ENCODE results near the gene TPM1. TPM values are rescaled to one million over a fixed set of nuclear protein-coding genes. Genes with fewer than 3 reads are reported as not detected.

The TPM1 gene
- total RNA-seq, 4 donors from 2014 or later, result 181 to 611 (median 293) TPM

DNA sequence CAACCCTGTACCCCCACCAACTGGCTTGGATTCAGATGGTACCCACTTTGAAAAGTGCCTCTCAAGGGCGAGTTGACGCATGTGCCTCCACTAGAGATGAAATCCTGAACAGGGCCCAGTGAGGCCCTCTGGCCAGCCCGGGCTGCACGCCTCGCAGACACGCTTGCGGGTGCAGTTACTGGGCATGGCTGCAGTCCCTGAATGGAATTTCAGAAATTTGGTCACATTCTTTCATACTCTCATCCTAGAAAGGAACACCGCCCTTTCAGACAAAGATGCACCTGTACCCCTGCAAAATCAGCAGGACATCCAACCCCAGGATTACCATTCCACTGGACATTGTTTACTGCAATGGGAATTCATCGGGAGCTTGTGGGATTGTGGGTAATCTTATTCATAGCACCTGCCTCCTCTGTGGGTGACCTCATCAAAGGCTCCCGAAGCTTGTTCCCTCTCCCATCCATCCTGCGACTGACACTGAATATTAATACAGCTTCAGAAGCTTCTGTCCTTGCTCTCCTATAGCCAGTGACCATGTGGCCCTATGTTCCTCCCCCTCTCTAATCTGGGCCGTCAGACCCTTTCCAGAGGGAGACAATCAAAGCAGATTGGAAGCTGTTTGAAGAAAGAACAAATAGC is 42.5 kb upstream of the TPM1 start:
- TF ChIP-seq, protein P1, sequence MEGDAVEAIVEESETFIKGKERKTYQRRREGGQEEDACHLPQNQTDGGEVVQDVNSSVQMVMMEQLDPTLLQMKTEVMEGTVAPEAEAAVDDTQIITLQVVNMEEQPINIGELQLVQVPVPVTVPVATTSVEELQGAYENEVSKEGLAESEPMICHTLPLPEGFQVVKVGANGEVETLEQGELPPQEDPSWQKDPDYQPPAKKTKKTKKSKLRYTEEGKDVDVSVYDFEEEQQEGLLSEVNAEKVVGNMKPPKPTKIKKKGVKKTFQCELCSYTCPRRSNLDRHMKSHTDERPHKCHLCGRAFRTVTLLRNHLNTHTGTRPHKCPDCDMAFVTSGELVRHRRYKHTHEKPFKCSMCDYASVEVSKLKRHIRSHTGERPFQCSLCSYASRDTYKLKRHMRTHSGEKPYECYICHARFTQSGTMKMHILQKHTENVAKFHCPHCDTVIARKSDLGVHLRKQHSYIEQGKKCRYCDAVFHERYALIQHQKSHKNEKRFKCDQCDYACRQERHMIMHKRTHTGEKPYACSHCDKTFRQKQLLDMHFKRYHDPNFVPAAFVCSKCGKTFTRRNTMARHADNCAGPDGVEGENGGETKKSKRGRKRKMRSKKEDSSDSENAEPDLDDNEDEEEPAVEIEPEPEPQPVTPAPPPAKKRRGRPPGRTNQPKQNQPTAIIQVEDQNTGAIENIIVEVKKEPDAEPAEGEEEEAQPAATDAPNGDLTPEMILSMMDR (IDR thresholded peaks at IDR 0.05; ENCODE audit: low read depth), result no peak

DNA sequence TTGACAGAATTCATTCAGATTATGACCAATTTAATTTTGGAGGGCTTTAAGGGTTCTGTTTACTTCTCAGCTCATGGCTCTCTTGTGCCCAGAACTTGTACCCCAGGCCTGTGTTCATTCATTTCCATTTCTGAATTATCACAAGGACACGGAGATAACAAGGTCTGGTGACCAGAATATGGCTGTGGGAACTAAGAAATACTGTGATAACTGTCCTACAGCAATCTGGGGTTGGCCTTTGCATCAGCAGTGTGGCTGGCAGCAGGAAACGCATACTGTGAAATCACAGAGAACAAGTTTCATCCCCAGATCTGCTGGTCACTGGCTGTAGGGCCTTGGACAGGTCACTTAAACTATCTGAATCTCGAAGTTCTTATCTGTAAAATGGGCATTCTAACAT is 41.8 kb upstream of the TPM1 start:
- TF ChIP-seq, protein P1 (IDR thresholded peaks at IDR 0.05; ENCODE audit: low read depth), result no peak

DNA sequence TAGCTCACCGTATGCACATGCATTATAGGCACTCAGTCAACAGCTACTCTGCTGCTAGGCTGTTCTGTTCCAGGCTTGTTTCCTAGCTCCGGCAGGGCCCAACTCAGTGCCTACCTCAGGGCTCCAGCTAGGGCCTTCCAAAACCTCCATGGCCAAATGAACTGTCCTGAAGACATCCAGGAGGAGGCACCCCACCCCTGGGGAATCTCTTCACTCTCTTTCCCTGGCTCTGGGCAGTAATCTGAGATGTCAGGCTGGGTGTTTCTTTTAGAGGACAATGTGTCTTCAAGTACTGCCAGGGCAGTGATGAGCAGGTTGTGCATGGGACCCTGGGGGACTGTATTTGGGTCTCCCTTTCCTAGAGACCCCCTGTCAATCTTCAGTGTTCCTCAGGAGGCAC is 38.3 kb upstream of the TPM1 start:
- TF ChIP-seq, protein P1 (IDR thresholded peaks at IDR 0.05; ENCODE audit: low read depth), result no peak

DNA sequence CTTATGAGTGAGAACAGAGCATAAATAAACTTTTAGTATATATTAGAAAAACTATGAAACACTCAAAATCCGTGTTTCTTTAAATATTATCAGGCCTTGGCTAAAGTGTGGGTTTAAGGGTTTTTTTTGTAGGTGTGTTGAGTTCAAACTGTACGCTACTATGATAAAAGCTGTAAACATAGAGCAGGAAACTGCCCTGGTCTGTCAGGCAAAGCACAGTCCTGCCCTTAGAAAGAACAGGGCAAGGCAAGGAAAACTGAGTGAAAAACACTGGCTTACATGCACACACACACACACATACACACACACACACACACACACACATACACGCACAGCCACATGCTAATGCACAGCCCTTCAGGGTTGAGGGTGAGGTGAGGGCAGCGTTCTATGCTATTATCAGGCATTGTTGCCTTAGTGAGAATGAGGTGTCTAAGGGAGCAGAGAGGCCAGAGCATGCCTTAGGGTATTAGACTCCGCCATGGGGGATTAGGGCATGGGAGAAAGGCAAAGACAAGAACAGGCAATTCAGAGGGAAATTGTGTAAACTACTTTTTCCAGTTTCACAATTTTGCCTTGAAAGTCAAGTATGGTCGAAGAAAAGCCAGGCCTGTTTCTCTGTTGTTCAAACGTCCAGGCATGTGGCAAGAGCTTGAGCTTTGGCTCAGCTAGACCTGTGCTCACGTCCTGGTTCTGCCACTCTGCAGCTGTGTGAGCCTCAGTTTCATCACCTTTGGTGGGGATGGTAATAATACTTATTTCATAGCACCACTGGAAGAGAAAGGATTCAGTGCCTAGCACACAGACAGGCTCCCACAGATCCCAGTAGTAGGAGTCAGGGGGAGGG is 36.3 kb upstream of the TPM1 start:
- TF ChIP-seq, protein P1 (IDR thresholded peaks at IDR 0.05; ENCODE audit: low read depth), result no peak

DNA sequence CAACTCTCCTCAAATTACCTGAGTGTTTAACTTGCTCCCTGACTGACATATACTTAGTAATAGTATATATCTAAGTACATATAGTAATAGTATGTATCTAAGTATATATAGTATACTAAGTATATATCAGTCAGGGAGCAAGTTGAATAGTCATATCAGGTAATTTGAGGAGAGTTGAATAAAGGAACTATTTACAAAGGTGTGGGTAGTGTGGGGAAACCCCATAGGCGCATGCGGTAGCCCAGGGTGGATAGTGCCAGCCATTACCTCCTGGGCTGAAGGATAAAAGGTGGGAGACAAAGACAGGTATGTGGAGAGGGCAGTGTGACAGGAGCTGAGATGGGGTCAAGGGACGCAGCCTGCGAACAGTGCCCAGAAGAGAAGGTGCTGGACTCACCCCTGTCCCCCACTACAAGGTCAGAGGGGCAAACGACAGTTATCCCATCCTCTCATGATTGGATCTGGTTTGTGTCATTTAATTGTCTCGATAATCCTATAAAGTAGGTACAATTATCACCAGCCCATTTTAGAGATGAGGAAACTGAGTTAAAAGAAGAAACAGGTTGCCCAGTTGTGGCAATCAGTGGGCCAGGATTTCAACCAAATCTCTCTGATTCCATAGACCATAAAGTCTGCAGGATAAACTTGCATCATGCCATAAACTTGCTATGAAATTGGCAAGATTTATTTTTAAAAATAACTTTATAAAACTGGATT is 34.1 kb upstream of the TPM1 start:
- TF ChIP-seq, protein P1 (IDR thresholded peaks at IDR 0.05; ENCODE audit: low read depth), result no peak

DNA sequence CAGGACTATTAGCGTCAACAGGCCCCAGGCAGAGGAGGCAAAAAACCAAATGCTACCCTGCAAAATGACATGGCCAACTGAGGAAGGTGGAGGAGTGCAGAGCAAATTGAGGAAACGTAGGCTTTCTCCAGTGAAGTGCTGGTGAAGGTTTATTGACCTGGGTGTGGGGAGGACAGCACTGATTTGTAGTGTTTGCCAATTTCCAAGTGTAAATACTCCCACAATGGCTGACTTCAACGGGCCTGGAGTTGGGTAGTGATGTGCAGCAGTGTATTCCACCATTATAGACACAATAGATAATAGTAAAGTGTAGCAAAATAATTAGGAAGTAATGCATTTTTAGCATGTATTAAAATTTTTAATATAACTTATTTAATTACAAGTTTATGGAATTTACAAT is 32.2 kb upstream of the TPM1 start:
- TF ChIP-seq, protein P1 (IDR thresholded peaks at IDR 0.05; ENCODE audit: low read depth), result no peak
